Retinal pigment epithelial cell (primary cell): ENCODE measurements around the gene GDPD2.

ENCODE experiments used
- DNase-seq: peaks from one replicate; pipeline ENCODE4 v3.0.0-alpha.2; 2010; ENCODE audit warnings: low read depth
- H3K4me3 ChIP-seq: 2 replicates; pipeline ENCODE4 v1.5.1; 2011; ENCODE audit warnings: mild to moderate bottlenecking, low read length, control low read depth, moderate library complexity
- TF ChIP-seq, protein P1 (sequence below): conservative IDR thresholded peaks from 2 replicates; pipeline ENCODE4 v1.5.1; 2011; ENCODE audit warnings: low read depth, low read length, control low read depth, inconsistent platforms

GDPD2 gene

DNA sequence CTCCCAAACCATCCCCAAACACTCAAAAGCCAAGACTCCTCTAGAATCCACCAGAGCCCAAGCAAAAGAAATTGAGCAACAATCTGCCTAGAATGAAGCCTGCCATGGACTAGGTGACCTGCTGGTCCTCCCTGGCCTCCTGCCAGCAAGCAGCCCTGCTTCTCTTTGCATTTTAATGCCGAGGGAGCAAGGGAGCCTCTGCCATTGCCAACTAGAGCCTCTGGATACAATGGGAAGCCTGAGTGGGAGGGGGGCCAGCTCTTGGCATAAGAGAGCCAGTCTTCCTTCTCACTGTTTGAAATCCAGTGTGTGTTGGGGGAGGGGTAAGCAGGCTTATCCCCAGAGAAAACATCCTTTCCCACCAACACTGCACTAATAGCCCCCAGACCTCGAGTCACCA lies 1.5 kb upstream of the GDPD2 start:
- DNase-seq = no peak
- TF ChIP-seq, protein P1, sequence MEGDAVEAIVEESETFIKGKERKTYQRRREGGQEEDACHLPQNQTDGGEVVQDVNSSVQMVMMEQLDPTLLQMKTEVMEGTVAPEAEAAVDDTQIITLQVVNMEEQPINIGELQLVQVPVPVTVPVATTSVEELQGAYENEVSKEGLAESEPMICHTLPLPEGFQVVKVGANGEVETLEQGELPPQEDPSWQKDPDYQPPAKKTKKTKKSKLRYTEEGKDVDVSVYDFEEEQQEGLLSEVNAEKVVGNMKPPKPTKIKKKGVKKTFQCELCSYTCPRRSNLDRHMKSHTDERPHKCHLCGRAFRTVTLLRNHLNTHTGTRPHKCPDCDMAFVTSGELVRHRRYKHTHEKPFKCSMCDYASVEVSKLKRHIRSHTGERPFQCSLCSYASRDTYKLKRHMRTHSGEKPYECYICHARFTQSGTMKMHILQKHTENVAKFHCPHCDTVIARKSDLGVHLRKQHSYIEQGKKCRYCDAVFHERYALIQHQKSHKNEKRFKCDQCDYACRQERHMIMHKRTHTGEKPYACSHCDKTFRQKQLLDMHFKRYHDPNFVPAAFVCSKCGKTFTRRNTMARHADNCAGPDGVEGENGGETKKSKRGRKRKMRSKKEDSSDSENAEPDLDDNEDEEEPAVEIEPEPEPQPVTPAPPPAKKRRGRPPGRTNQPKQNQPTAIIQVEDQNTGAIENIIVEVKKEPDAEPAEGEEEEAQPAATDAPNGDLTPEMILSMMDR = no peak
- no peak overlapping the region for H3K4me3 ChIP-seq

DNA sequence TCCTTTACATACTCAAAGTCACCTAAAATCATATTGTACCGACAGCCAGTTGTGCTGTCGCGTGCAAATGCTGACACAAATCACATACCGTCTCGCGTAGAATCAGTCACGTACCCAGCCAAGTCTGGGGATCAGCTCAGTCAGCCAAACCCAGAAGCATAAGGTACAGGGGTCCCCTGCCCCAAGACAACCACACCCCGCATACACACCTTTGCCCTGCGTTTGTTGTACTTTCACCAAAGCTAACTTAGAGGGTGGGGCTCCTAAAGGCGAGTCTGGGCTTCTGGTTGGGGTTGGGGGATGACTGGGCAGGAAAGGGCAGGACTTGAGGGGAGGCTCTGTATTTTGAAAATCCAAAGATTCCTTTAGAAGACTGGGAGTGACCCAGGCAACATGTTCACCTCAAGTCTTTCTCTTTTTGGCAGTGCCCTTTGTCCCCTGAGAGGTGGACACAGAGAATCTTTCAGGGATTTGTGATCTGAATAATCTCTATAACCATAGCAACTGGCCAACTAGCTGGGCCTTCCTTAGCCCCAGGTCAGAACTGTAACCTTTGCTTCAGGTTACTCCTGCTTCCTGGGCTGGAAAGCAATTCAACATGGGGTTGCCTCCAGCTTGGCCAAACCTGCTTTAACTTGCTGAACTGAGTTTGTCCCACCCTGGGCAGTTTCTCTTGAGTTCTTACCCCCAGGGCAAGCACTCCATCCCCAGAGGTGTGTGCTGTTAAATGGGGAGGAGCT lies 992 bp downstream of the GDPD2 start:
- TF ChIP-seq, protein P1 = no peak
- no peak overlapping the region for H3K4me3 ChIP-seq
- DNase-seq = no peak

DNA sequence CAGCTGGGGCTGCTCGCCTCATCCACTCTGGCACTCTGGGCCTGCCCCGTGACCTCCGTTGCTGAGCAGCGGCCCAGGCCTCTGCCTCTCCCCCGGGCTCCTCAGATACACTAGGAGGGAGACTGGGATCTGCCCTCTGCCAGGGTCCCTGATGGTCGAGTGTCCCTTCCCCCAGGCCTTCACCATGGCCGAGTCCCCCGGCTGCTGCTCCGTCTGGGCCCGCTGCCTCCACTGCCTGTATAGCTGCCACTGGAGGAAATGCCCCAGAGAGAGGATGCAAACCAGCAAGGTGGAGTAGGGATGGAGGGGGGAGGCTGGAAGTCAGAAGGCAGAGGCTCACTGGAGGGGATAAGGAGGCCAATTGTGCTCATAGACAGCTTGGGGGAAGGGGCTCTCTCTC lies 1.7 kb downstream of the GDPD2 start:
- no peak overlapping the region for H3K4me3 ChIP-seq
- TF ChIP-seq, protein P1 = no peak
- no peak for DNase-seq

DNA sequence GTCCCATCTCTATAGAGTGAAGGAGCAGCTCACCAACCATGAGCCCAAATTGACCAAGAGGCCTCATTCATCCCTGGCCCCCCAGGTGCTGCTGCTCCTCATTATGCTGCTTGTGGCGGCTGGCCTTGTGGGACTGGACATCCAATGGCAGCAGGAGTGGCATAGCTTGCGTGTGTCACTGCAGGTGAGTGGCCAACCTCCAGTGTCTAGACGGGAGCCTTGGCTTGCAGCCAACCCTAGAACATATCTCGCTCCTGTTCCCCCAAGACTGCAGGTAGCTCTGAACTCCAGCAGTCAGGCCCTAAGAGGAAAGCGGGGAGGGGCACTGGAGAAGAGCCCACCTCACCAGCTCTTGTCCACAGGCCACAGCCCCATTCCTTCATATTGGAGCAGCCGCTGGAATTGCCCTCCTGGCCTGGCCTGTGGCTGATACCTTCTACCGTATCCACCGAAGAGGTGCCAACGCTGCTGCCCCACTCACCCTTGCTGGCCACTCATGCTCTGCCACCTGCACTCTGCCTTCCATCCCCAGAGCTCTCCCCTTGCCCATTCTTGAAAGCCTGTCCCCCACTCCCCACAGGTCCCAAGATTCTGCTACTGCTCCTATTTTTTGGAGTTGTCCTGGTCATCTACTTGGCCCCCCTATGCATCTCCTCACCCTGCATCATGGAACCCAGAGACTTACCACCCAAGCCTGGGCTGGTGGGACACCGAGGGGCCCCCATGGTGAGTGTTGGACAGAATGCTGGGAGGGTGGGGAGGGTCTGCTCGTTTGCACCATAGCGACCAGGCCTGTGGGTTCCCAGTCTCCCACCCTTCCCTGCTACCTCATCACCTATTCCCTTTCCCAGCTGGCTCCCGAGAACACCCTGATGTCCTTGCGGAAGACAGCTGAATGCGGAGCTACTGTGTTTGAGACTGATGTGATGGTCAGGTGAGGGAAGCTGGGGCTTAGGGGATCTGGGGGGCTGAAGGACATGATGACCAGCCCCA lies 3.5 kb downstream of the GDPD2 start:
- no peak overlapping the region for H3K4me3 ChIP-seq
- TF ChIP-seq, protein P1 = no peak
- DNase-seq = no peak

DNA sequence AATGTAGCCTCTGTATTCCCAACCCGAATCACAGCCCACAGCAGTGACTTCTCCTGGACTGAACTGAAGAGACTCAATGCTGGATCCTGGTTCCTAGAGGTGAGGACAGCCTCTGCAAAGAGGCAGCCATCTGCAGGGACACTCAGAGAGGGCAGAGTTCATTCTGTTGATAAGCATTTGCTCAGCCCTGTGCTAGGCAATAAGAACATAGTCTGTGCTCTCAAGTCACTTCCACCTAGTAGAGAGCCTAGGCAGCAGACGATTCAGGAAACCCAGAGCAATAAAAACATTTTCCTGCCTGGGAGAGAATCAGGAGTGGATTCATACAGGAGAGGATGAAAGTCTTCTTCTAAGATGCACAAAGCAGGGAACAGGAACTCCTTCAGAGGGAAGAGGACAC lies 4.3 kb downstream of the GDPD2 start:
- TF ChIP-seq, protein P1 = no peak
- no peak for DNase-seq
- no peak overlapping the region for H3K4me3 ChIP-seq

DNA sequence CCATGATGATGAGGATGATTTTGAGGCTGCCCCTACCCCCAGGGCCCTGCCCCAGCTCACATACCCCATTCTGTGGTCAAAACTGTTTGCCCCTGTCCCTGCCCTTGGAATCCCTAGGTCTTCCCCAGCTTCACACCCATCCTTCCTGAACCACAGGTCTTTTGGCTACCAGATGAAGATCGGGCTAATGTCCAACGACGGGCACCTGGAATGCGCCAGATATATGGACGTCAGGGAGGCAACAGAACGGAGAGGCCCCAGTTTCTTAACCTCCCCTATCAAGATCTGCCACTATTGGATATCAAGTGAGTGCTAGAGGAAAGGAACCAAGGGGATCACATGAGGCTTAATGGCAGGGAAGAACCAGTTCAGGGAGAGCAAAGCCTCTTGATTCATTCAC lies 6.6 kb downstream of the GDPD2 start:
- DNase-seq = no peak
- TF ChIP-seq, protein P1 = no peak
- H3K4me3 ChIP-seq = no peak overlapping the region
